Endodermal cell (in vitro differentiated cells): Measurements from ENCODE around the gene PLCB3. TPM values are rescaled to one million over a fixed set of nuclear protein-coding genes. Genes with fewer than 3 reads are reported as not detected.

Source experiments
- DNase-seq: peaks from one replicate; pipeline ENCODE4 v3.0.0-alpha.2; 2017
- H3K27ac ChIP-seq: 2 replicates; pipeline ENCODE4 v1.5.1; 2013; ENCODE audit warnings: mild to moderate bottlenecking, low read depth, low read length, moderate library complexity
- H3K27me3 ChIP-seq: 2 replicates; pipeline ENCODE4 v1.6.1; 2013; ENCODE audit warnings: mild to moderate bottlenecking, low read length, moderate library complexity; ENCODE audit not compliant: insufficient read depth, control insufficient read depth, poor library complexity, severe bottlenecking
- H3K36me3 ChIP-seq: 2 replicates; pipeline ENCODE4 v1.7.0; 2013; ENCODE audit warnings: mild to moderate bottlenecking, low read length, moderate library complexity; ENCODE audit not compliant: control insufficient read depth, insufficient read depth
- H3K4me1 ChIP-seq: one replicate; pipeline ENCODE4 v1.7.0; 2013; ENCODE audit warnings: low read length; ENCODE audit not compliant: control insufficient read depth, insufficient read depth
- H3K4me3 ChIP-seq: 2 replicates; pipeline ENCODE4 v1.5.1; 2013; ENCODE audit warnings: mild to moderate bottlenecking, low read length, moderate library complexity
- H3K9ac ChIP-seq: 2 replicates; pipeline ENCODE4 v1.6.1; 2013; ENCODE audit warnings: mild to moderate bottlenecking, low read length, moderate library complexity; ENCODE audit not compliant: poor library complexity, severe bottlenecking; ENCODE audit errors: extremely low read depth
- H3K9me3 ChIP-seq: 2 replicates; pipeline ENCODE4 v1.6.1; 2013; ENCODE audit warnings: mild to moderate bottlenecking, low read length, moderate library complexity; ENCODE audit not compliant: control insufficient read depth
- H3K27ac Mint-ChIP-seq: 2 replicates; pipeline ENCODE4 v1.8.0; 2020; ENCODE audit warnings: mixed read lengths
- H3K27me3 Mint-ChIP-seq: 2 replicates; pipeline ENCODE4 v1.8.0; 2021; ENCODE audit warnings: mild to moderate bottlenecking, mixed read lengths; ENCODE audit not compliant: insufficient read depth
- H3K36me3 Mint-ChIP-seq: 2 replicates; pipeline ENCODE4 v1.8.0; 2020; ENCODE audit warnings: low read depth, mixed read lengths
- H3K4me1 Mint-ChIP-seq: 2 replicates; pipeline ENCODE4 v1.8.0; 2020; ENCODE audit warnings: mixed read lengths
- H3K4me3 Mint-ChIP-seq: 2 replicates; pipeline ENCODE4 v1.8.0; 2020; ENCODE audit warnings: mild to moderate bottlenecking, moderate library complexity, mixed read lengths
- H3K9me3 Mint-ChIP-seq: 2 replicates; pipeline ENCODE4 v1.8.0; 2020; ENCODE audit warnings: mild to moderate bottlenecking, mixed read lengths
- CTCF ChIP-seq: fragments of 200-600 bp; sonication (generic); conservative IDR thresholded peaks from 2 replicates; pipeline ENCODE4 v1.5.0; 2021; ENCODE audit warnings: antibody characterized with exemption, mild to moderate bottlenecking
- WGBS, 2 experiments: methylation state at CpG; one replicate each; pipeline versions ENCODE4 v1.1.5 to v1.1.7; 2013; ENCODE audit warnings: missing lambda C conversion rate in 2 of 2, mixed read lengths in 1 of 2; ENCODE audit not compliant: insufficient coverage in 1 of 2, insufficient read length in 1 of 2; 5-methylcytosine and 5-hydroxymethylcytosine counted together
- total RNA-seq, 2 donors: library from RNA; stranded (reverse); fragmentation: NEBNext Ultra II Directional in 1 of 2; extraction: Animal tissue kit (Norgen Biotek cat#: 25700) in 1 of 2; gene quantifications; 2 replicates in 1 of 2; 3 replicates in 1 of 2; pipeline ENCODE4 v1.2.1, GENCODE V29; 2021

The PLCB3 gene
- total RNA-seq, 2 donors from 2014 or later, result 75.0 to 83.2 TPM

GRCh38 chr11:64263947-64264317 lies 12.6 kb downstream of the PLCB3 start:
- H3K27ac Mint-ChIP-seq, result no peak overlapping the region
- 94 to 97% methylated on average over 8 of the region's 8 CpGs for WGBS, 2 experiments
- no peak for DNase-seq
- no peak overlapping the region for H3K4me3 ChIP-seq
- H3K9me3 Mint-ChIP-seq, result no peaks in the 10 kb centered on the region
- no peaks in the 10 kb centered on the region for H3K27me3 Mint-ChIP-seq
- TF ChIP-seq CTCF, result no peak
- no peak overlapping the region for H3K4me3 Mint-ChIP-seq
- no peaks in the 10 kb centered on the region for H3K27me3 ChIP-seq
- H3K4me1 Mint-ChIP-seq, result peaks cover 9% of the 10 kb centered on the region
- H3K36me3 ChIP-seq, result peaks cover 50% of the 10 kb centered on the region
- H3K36me3 Mint-ChIP-seq, result peaks cover 51% of the 10 kb centered on the region
- H3K4me1 ChIP-seq, result no peaks in the 10 kb centered on the region
- H3K9ac ChIP-seq, result no peak overlapping the region
- H3K9me3 ChIP-seq, result no peaks in the 10 kb centered on the region
- no peak overlapping the region for H3K27ac ChIP-seq

GRCh38 chr11:64264371-64264852 lies 13.1 kb downstream of the PLCB3 start:
- Histone ChIP-seq H3K27me3 (no peaks in the 10 kb centered on the region), H3K4me3 (no peak overlapping the region)

GRCh38 chr11:64265176-64266160 lies 14.1 kb downstream of the PLCB3 start:
- Histone ChIP-seq H3K27me3 (no peaks in the 10 kb centered on the region), H3K4me1 (no peaks in the 10 kb centered on the region), H3K4me3 (no peak overlapping the region), H3K9ac (no peak overlapping the region), H3K36me3 (peaks cover 37% of the 10 kb centered on the region), H3K9me3 (no peaks in the 10 kb centered on the region), H3K27ac (no peak overlapping the region)
- no peaks in the 10 kb centered on the region for H3K27me3 Mint-ChIP-seq
- DNase-seq, result no peak
- H3K9me3 Mint-ChIP-seq, result no peaks in the 10 kb centered on the region
- H3K36me3 Mint-ChIP-seq, result peaks cover 37% of the 10 kb centered on the region
- peaks cover 10% of the 10 kb centered on the region for H3K4me1 Mint-ChIP-seq
- no peak for TF ChIP-seq CTCF
- H3K4me3 Mint-ChIP-seq, result no peak overlapping the region
- WGBS, 2 experiments, result 94 to 95% methylated on average over 25 to 35 of the region's 35 CpGs
- H3K27ac Mint-ChIP-seq, result no peak overlapping the region

More at GRCh38 chr11:64264371-64264852, 13.1 kb downstream of the PLCB3 start:
- H3K9me3 Mint-ChIP-seq, result no peaks in the 10 kb centered on the region
- H3K4me3 Mint-ChIP-seq, result no peak overlapping the region
- no peak overlapping the region for H3K27ac ChIP-seq
- WGBS, 2 experiments, result 87 to 98% methylated on average over 6 to 10 of the region's 10 CpGs
- H3K27me3 Mint-ChIP-seq, result no peaks in the 10 kb centered on the region
- no peak for TF ChIP-seq CTCF
- DNase-seq, result no peak
- H3K36me3 ChIP-seq, result peaks cover 47% of the 10 kb centered on the region
- peaks cover 10% of the 10 kb centered on the region for H3K4me1 Mint-ChIP-seq
- H3K9ac ChIP-seq, result no peak overlapping the region
- peaks cover 47% of the 10 kb centered on the region for H3K36me3 Mint-ChIP-seq
- no peaks in the 10 kb centered on the region for H3K4me1 ChIP-seq
- no peak overlapping the region for H3K27ac Mint-ChIP-seq
- no peaks in the 10 kb centered on the region for H3K9me3 ChIP-seq
